ENCODE data around the gene CMC2.

CMC2 gene

DNA sequence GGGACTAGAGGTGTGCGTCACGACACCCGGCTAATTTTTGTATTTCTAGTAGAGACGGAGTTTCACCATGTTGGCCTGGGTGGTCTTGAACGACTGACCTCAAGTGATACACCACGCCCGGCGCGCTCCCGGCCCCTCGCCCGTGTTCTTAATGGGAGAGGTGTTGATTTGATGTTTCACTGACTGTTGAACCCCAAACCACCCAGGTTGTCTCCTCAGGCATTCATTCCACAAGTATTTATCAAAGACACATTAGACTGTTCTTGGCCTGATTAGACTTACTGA, 1.8 kb upstream of the CMC2 start:
- no peak for TF ChIP-seq YY1 (IDR thresholded peaks at IDR 0.05; ENCODE audit: insufficient read depth, insufficient read length)
- TF ChIP-seq ZNF274 (IDR thresholded peaks at IDR 0.05; ENCODE audit: low read depth, low read length), result no peak
- no peak for TF ChIP-seq SUZ12 (IDR thresholded peaks at IDR 0.05; ENCODE audit: extremely low read depth, insufficient read depth, insufficient read length)
- Histone ChIP-seq H3K4me1 (ENCODE audit: insufficient read depth, insufficient read length) (no peaks in the 10 kb centered on the region), H3K9ac (ENCODE audit: insufficient read length, low read depth) (peak overlapping the region; percentile 52), H3K4me3 (ENCODE audit: insufficient read length, low read depth) (peak overlapping the region; percentile 79), H3K9me3 (ENCODE audit: insufficient read depth, low read length) (no peaks in the 10 kb centered on the region), H3K27me3 (ENCODE audit: insufficient read depth, insufficient read length) (no peaks in the 10 kb centered on the region), H3K36me3 (ENCODE audit: insufficient read depth, insufficient read length, low read length) (peaks cover 48% of the 10 kb centered on the region)
- DNase-seq (ENCODE audit: low read depth, low spot score), result no peak

DNA sequence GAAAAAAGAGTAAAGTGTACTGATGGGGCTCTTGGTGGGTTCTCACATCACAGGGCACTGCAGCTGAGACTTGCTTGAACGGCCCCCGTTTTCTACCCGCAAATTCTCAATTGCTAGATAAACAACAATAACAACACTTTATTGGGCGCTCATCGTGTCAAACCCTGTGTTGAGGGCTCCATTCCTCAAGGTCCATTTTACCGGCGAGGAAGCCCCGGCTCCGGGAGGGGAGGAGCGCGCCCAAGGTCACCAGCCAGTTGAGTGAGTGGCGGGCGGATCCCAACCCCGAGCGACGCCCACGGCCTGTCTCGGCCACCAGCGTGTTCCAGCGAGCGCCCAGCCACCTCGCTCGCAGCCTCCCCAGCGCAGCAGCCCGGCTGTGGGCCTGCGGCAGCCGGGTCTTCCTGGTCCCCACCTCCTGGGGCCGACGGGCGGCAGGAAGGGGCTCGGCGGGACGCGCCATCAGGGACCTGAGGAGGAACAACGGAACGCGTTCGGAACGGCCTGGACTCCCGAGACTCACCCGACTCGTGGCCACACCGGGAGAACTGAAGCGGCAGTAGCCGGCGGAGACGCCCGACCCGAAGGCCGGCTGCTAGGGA, 373 bp downstream of the CMC2 start:
- Histone ChIP-seq H3K4me1 (ENCODE audit: insufficient read depth, insufficient read length) (no peaks in the 10 kb centered on the region), H3K27me3 (ENCODE audit: insufficient read depth, insufficient read length) (no peaks in the 10 kb centered on the region), H3K4me3 (ENCODE audit: insufficient read length, low read depth) (peak overlapping the region; percentile 79), H3K36me3 (ENCODE audit: insufficient read depth, insufficient read length, low read length) (peaks cover 29% of the 10 kb centered on the region), H3K9ac (ENCODE audit: insufficient read length, low read depth) (peak overlapping the region; percentile 94), H3K9me3 (ENCODE audit: insufficient read depth, low read length) (no peaks in the 10 kb centered on the region)
- TF ChIP-seq YY1 (IDR thresholded peaks at IDR 0.05; ENCODE audit: insufficient read depth, insufficient read length) (no peak), ZNF274 (IDR thresholded peaks at IDR 0.05; ENCODE audit: low read depth, low read length) (no peak), SUZ12 (IDR thresholded peaks at IDR 0.05; ENCODE audit: extremely low read depth, insufficient read depth, insufficient read length) (no peak)
- no peak for DNase-seq (ENCODE audit: low read depth, low spot score)

DNA sequence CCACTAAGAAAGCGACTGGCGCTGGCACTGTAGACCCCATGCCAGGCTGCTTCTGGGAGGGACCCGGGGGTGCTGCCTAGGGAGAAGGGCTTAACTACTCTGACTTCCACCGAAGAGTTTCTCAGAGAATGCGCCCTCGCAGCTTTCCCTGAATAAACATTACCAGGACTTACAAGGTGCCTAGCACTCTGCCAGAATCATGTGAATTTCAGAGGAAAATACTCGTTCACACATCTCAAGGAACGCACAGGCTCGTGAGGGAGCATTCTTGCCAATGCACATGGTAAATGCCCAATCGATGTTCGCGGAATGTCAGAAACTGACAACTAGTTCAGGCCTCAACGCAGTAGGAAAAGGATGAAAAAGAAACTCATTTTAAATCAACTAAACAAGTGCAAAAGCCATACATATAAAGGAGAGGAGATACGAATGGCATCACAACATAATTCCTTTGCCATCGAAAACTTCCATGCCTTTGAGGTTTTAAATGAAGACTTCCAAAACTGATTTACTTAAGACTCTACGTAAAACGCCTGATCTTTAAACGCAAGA, 999 bp downstream of the CMC2 start:
- H3K36me3 ChIP-seq (ENCODE audit: insufficient read depth, insufficient read length, low read length), result peaks cover 28% of the 10 kb centered on the region
- H3K9me3 ChIP-seq (ENCODE audit: insufficient read depth, low read length), result no peaks in the 10 kb centered on the region
- no peaks in the 10 kb centered on the region for H3K4me1 ChIP-seq (ENCODE audit: insufficient read depth, insufficient read length)
- H3K27me3 ChIP-seq (ENCODE audit: insufficient read depth, insufficient read length), result no peaks in the 10 kb centered on the region
- TF ChIP-seq YY1 (IDR thresholded peaks at IDR 0.05; ENCODE audit: insufficient read depth, insufficient read length), result no peak
- no peak for TF ChIP-seq ZNF274 (IDR thresholded peaks at IDR 0.05; ENCODE audit: low read depth, low read length)
- no peak for TF ChIP-seq SUZ12 (IDR thresholded peaks at IDR 0.05; ENCODE audit: extremely low read depth, insufficient read depth, insufficient read length)
- peak overlapping the region; percentile 94 for H3K9ac ChIP-seq (ENCODE audit: insufficient read length, low read depth)
- peak overlapping the region; percentile 79 for H3K4me3 ChIP-seq (ENCODE audit: insufficient read length, low read depth)
- no peak for DNase-seq (ENCODE audit: low read depth, low spot score)

DNA sequence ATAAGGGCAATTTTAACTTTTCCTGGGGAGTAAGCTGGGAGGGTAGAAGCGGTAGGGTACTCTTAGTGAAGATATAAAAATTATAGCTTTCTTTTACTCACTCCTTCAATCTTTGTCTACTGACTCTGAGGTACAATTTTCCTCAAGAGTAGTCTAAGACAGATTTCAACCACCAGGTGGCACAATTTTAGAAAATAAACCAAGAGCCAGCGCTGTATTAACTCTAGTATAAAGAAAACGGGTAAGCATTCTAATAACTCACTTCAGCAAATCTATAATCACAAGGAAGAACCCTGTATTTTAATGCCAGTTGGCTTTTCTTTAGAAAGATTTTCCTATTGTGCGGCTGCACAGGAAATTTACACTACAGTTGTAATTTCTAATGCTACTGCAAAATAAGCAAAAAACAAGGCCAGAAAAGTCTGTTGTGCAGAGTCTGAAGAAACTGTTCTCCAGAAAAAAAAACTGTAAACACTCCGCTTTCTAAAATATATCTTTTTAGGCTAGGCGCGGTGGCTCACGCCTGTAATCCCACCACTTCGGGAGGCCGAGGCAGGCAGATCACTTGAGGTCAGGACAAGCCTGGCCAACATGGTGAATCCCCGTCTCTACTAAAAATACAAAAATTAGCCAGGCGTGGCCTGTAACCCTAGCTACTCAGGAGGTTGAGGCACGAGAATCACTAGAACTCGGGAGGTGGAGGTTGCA, 1.9 kb downstream of the CMC2 start:
- peak overlapping the region; percentile 53 for H3K9ac ChIP-seq (ENCODE audit: insufficient read length, low read depth)
- no peak for DNase-seq (ENCODE audit: low read depth, low spot score)
- peak overlapping the region; percentile 3 for H3K4me3 ChIP-seq (ENCODE audit: insufficient read length, low read depth)
- TF ChIP-seq YY1 (IDR thresholded peaks at IDR 0.05; ENCODE audit: insufficient read depth, insufficient read length) (no peak), ZNF274 (IDR thresholded peaks at IDR 0.05; ENCODE audit: low read depth, low read length) (no peak), SUZ12 (IDR thresholded peaks at IDR 0.05; ENCODE audit: extremely low read depth, insufficient read depth, insufficient read length) (no peak)
- no peaks in the 10 kb centered on the region for H3K4me1 ChIP-seq (ENCODE audit: insufficient read depth, insufficient read length)
- no peaks in the 10 kb centered on the region for H3K9me3 ChIP-seq (ENCODE audit: insufficient read depth, low read length)
- no peaks in the 10 kb centered on the region for H3K27me3 ChIP-seq (ENCODE audit: insufficient read depth, insufficient read length)
- H3K36me3 ChIP-seq (ENCODE audit: insufficient read depth, insufficient read length, low read length), result peaks cover 19% of the 10 kb centered on the region

GRCh38 chr16:81003610-81004460, 2.9 kb downstream of the CMC2 start:
- no peak overlapping the region for H3K9ac ChIP-seq (ENCODE audit: insufficient read length, low read depth)
- H3K4me3 ChIP-seq (ENCODE audit: insufficient read length, low read depth), result no peak overlapping the region
- H3K9me3 ChIP-seq (ENCODE audit: insufficient read depth, low read length), result no peaks in the 10 kb centered on the region
- no peaks in the 10 kb centered on the region for H3K27me3 ChIP-seq (ENCODE audit: insufficient read depth, insufficient read length)
- H3K4me1 ChIP-seq (ENCODE audit: insufficient read depth, insufficient read length), result no peaks in the 10 kb centered on the region
- no peak for DNase-seq (ENCODE audit: low read depth, low spot score)
- TF ChIP-seq ZNF274 (IDR thresholded peaks at IDR 0.05; ENCODE audit: low read depth, low read length), result no peak
- no peak for TF ChIP-seq SUZ12 (IDR thresholded peaks at IDR 0.05; ENCODE audit: extremely low read depth, insufficient read depth, insufficient read length)
- TF ChIP-seq YY1 (IDR thresholded peaks at IDR 0.05; ENCODE audit: insufficient read depth, insufficient read length), result no peak
- H3K36me3 ChIP-seq (ENCODE audit: insufficient read depth, insufficient read length, low read length), result peaks cover 12% of the 10 kb centered on the region

DNA sequence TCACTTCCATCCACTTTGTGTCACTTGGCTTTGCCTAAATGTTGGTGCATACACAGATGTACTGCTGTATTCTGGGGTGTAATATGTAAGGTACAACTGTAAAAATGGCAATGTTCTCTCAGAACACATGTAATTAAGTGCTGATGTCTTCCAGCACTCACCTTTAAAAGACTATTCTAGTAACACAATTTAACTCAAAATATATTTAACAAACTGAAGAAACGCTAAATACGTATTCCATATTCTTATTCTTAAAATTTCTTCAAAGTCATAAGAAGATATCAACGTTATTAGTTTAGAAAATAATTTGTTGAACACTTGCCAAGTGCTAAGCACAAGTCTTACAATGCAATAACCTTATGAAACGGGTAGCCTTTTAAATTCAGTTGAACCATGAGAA, 3.6 kb downstream of the CMC2 start:
- no peaks in the 10 kb centered on the region for H3K27me3 ChIP-seq (ENCODE audit: insufficient read depth, insufficient read length)
- H3K4me1 ChIP-seq (ENCODE audit: insufficient read depth, insufficient read length), result no peaks in the 10 kb centered on the region
- no peak for DNase-seq (ENCODE audit: low read depth, low spot score)
- TF ChIP-seq SUZ12 (IDR thresholded peaks at IDR 0.05; ENCODE audit: extremely low read depth, insufficient read depth, insufficient read length) (no peak), ZNF274 (IDR thresholded peaks at IDR 0.05; ENCODE audit: low read depth, low read length) (no peak), YY1 (IDR thresholded peaks at IDR 0.05; ENCODE audit: insufficient read depth, insufficient read length) (no peak)
- H3K4me3 ChIP-seq (ENCODE audit: insufficient read length, low read depth), result no peak overlapping the region
- no peaks in the 10 kb centered on the region for H3K9me3 ChIP-seq (ENCODE audit: insufficient read depth, low read length)
- H3K36me3 ChIP-seq (ENCODE audit: insufficient read depth, insufficient read length, low read length), result peaks cover 7% of the 10 kb centered on the region
- no peak overlapping the region for H3K9ac ChIP-seq (ENCODE audit: insufficient read length, low read depth)

- no peak for DNase-seq (ENCODE audit: low read depth, low spot score)
- no peaks in the 10 kb centered on the region for H3K4me1 ChIP-seq (ENCODE audit: insufficient read depth, insufficient read length)
- H3K27me3 ChIP-seq (ENCODE audit: insufficient read depth, insufficient read length), result no peaks in the 10 kb centered on the region
- no peak overlapping the region for H3K9ac ChIP-seq (ENCODE audit: insufficient read length, low read depth)
- H3K4me3 ChIP-seq (ENCODE audit: insufficient read length, low read depth), result no peak overlapping the region
- no peaks in the 10 kb centered on the region for H3K9me3 ChIP-seq (ENCODE audit: insufficient read depth, low read length)
- H3K36me3 ChIP-seq (ENCODE audit: insufficient read depth, insufficient read length, low read length), result peaks cover 11% of the 10 kb centered on the region
- no peak for TF ChIP-seq SUZ12 (IDR thresholded peaks at IDR 0.05; ENCODE audit: extremely low read depth, insufficient read depth, insufficient read length)
- TF ChIP-seq YY1 (IDR thresholded peaks at IDR 0.05; ENCODE audit: insufficient read depth, insufficient read length), result no peak
- TF ChIP-seq ZNF274 (IDR thresholded peaks at IDR 0.05; ENCODE audit: low read depth, low read length), result no peak
Measured at GRCh38 chr16:81001330-81001729, 5.4 kb downstream of the CMC2 start.

Measured in NT2/D1 (cell line).